Inflammatory macrophage treated with lipopolysaccharide for 4 hours (primary cell): Measurements from ENCODE around the gene NPY.
"Not testable (repeated sequence)": the region's sequence is repeated elsewhere in the genome, so short reads cannot be mapped to it uniquely, and the experiment has no call there.

Source experiments
- DNase-seq: peaks from one replicate; pipeline ENCODE4 v3.0.0-alpha.2; 2020

NPY gene

DNA sequence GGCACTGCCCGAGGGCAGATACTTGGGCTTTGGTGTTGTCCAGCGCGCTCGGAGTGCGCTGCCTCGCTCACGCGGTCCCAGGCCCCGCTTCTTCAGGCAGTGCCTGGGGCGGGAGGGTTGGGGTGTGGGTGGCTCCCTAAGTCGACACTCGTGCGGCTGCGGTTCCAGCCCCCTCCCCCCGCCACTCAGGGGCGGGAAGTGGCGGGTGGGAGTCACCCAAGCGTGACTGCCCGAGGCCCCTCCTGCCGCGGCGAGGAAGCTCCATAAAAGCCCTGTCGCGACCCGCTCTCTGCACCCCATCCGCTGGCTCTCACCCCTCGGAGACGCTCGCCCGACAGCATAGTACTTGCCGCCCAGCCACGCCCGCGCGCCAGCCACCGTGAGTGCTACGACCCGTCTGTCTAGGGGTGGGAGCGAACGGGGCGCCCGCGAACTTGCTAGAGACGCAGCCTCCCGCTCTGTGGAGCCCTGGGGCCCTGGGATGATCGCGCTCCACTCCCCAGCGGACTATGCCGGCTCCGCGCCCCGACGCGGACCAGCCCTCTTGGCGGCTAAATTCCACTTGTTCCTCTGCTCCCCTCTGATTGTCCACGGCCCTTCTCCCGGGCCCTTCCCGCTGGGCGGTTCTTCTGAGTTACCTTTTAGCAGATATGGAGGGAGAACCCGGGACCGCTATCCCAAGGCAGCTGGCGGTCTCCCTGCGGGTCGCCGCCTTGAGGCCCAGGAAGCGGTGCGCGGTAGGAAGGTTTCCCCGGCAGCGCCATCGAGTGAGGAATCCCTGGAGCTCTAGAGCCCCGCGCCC is at the start of gene NPY:
Gene NPY (plus strand): TSS at position 294 of the 802 bp plus-strand sequence. CDS start 1,051 bp downstream, outside the sequence.
- no peak for DNase-seq

DNA sequence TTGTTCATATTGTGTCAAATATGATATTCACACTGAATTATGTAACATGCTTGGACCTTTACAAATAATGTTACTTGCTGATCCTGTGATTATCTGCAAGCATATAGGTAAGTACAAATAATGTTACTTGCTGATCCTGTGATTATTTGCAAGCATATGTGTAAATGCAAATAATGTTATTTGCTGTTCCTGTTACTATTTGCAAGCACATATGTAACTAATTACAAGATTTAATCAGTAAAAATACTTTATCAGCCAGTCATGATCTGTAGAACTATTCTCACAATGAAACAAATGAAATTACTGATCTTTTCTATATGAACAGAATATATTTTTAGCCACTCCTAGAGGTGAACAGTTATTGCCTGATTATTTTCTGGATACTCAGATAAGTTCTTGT is 44.7 kb upstream of the NPY start:
- DNase-seq: no peak

DNA sequence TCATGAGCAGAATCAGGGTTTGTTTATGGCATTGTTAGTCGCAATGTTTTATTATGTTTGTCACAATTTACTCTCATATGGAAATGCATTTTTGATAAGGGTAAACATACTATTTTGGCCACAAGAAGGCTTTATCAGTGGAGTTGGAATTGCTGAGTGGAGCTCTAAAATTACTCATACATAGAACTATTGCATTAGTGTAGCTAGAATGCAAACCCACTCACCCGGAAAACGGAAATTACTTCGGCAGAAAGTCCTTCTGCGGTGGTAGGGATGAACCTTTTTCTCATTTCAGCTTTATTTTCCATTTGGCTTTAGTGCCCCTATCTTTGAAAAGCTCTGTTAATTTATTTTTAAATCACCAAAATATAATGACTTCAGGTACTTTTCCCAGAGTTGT is 42.8 kb upstream of the NPY start:
- DNase-seq: no peak

DNA sequence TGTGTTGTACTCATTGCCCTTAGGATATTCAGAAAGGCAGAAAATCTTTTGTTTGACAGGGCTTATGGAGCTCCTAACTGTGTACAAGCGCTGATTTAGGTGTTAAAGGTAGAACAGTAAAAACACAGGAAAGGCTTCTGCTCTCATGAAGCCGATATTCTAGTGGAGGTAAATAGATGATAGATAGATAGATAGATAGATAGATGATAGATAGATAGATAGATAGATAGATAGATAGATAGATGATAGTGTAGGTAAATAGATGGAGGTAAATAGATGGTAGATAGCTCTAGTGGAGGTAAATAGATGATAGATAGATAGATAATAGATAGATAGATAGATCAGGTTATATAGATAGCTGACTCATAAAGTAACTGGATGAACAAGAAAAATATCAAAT is 39.4 kb upstream of the NPY start:
- DNase-seq: no peak

DNA sequence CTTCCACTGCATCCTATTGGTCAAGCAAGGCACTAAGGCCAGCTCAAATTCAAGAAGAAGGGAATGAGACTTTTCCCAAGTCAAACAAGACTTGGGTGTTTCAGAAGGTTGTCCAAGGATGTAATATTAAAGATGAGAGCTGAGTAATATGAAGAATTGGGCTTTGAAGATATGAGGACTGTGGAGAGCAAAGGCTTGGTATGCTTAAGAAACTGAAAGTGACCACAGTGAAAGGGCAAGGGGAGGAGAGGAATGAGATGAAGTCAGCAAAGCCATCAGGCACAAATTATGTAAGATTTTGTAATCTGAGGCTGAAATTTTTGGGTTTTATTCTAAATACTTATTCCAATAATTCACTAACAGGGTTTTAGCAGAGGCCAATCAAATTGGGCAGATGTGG is 38.6 kb upstream of the NPY start:
- DNase-seq: no peak

DNA sequence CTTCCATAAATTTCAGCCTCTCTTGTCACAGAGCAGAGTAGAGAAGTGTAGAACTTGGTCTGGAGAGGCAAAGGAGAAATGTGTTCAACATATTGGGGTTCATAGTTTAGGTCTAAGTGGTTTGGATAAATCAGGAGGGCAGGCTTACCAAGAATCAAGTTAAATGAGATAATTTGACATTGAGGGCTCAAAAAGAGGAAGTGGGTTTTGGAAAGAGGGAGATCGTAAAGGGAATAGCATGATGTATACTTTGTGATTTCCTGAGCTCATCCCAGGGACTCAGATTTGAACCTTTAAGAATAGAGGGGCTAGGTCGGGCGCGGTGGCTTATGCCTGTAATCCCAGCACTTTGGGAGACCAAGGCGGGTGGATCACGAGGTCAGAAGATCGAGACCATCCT is 34.7 kb upstream of the NPY start:
- DNase-seq: no peak

DNA sequence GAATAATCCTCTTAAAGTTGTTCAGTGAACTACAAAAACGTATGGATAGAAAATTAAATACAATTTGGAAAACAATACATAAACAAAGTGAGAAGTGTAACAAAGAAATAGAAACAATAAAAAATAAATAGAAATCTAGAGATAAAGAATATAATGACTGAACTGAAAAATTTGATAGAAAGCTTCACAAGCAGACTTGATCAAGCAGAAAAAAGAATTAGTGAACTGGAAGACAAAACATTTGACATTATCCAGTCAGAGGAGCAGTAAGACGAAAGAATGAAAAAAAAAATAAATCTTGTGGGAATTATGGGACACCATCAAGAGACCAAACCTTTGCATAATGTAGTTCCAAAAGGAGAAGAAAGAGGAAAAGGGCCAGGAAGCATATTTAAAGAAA is 32.4 kb upstream of the NPY start:
- DNase-seq: no peak

DNA sequence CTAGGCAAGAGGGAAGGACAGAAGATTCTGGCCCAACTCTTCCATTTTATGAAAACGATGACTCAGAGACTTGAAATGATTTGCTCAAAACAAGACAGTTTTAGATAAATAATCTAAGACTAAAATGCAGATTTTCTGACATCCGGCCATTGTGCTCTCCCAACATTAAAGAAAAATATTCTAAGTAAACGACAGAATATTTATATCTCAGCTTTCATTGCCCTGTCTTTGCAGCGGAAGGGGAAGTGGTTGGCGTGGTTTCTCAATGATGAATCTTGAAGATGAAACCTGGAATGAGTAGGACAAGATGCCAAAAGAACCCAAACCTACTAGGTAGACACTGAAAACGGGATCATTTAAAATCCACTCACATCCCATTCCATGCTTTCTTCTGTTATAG is 28.9 kb upstream of the NPY start:
- DNase-seq: peak; percentile 1

DNA sequence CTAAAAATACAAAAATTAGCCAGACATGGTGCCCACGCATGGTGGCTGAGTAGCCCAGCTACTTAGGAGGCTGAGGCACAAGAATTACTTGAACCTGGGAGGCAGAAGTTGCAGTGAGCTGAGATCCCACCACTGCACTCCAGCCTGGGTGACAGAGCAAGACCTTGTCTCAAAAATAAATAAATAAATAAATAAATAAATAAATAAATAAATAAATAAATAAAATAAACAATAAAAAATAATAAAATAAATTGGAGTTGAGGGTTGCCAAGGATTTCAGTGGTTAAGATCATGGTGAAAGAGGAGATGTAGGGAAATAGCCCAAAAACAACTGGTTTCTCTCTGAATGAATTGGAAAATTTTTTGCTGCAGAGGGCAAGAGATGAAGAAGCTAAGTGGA is 25.7 kb upstream of the NPY start:
- DNase-seq: not testable (repeated sequence)

DNA sequence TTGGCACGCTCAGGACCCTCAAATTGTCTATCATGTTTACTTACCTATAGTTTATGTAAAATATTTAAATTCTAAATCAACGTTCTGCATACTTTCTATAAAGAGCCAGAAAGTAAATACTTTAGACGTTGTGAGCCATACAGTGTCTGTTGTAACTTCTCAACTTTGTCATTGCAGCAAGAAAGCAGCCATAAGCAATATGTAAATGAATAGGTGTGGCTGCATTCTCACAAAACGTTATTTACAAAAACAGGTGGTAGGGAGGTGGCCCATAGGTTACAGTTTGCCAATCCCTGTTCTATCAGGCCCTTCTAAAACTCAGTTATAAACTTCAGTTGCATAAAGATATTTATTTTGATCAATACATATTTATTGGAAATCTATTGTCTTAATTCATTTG is 12.1 kb upstream of the NPY start:
- no peak for DNase-seq

DNA sequence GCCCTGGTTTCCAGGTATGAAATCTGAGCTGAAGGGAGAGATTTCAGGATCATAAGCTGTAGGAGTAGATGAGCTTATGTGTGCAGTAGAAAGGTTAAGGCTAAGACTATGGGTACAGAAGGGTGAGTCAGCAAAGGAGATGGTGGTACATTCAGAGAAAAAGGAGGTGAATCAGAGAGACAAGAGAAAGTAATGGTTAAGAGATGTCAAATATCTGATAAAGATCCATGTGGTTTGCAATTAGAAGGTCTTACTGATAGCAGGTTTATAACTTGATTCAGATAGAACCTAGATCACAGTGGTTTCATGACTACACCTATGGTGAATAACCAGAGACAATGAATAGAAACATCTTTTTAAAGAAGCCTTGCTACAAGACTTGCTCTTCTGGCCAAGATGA is 4.5 kb upstream of the NPY start:
- no peak for DNase-seq

DNA sequence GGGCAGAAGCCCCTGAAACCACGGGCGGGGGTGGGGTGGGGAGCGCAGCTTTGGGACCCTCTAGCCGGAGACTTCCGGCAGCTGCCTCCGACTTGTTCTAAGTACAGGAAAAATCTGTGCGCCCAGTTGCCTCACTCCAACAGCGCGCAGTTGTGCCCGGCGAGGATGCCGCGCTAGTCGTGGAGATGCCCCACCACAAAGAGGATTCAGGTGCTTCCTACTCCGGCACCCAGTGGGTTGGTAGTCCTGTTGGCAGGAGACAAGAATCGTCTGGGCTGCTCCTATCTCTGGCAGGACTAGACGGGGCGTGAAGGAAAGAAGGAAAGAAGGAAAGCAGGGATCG is 465 bp upstream of the NPY start:
- no peak for DNase-seq

DNA sequence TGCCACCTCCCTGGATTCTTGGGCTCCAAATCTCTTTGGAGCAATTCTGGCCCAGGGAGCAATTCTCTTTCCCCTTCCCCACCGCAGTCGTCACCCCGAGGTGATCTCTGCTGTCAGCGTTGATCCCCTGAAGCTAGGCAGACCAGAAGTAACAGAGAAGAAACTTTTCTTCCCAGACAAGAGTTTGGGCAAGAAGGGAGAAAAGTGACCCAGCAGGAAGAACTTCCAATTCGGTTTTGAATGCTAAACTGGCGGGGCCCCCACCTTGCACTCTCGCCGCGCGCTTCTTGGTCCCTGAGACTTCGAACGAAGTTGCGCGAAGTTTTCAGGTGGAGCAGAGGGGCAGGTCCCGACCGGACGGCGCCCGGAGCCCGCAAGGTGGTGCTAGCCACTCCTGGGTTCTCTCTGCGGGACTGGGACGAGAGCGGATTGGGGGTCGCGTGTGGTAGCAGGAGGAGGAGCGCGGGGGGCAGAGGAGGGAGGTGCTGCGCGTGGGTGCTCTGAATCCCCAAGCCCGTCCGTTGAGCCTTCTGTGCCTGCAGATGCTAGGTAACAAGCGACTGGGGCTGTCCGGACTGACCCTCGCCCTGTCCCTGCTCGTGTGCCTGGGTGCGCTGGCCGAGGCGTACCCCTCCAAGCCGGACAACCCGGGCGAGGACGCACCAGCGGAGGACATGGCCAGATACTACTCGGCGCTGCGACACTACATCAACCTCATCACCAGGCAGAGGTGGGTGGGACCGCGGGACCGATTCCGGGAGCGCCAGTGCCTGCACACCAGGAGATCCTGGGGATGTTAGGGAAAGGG is 913 bp downstream of the NPY start:
- DNase-seq: no peak

DNA sequence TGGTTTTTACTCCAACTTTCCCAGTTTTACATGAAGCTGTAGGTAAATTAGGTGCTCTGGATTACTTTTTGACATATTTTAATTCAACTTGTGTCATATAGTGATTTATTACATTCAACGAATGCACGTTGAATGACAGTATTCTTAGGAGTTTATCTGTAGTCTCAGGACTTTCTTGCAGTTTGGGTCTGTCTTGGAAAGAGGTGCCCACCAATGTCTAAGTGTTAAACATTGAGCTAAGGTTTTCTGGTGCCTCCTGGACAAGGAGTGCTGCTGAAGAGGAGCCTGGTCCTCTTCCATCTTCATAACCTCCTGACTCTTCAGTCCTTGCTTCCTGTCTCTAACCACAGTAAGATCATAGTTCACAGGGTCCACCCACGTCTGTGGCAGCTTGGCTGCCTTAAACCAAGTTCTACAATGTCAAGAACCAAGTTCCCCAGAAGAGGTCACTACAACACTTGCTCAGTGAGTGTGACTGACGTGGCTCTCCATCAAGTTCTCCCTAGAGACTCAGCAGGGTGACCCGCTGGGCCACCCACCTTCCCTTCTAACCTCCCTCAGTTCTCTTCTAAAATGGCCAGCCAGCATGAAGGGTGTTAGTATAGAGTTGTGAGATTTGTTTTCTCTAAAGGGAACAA is 6.1 kb downstream of the NPY start:
- DNase-seq: peak; percentile 86

DNA sequence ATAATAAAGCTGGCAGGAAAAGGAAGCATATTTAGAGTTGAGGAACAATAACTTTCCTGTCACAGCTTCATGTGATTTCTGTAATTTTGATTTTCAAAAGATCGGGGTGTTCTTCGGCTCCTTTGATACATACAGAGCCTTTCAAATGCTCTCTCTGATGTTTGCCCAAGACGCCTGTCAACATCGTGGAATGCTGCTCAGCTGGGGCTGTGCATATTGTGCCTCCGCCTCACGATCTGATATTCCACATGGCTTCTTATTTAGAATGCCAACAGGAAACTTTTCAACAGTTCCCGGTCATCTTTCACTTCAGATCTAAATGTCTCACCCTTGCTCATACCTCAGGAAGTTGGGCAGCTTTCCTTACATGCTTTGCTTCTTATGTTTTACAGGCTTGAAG is 7.3 kb downstream of the NPY start:
- DNase-seq: no peak

DNA sequence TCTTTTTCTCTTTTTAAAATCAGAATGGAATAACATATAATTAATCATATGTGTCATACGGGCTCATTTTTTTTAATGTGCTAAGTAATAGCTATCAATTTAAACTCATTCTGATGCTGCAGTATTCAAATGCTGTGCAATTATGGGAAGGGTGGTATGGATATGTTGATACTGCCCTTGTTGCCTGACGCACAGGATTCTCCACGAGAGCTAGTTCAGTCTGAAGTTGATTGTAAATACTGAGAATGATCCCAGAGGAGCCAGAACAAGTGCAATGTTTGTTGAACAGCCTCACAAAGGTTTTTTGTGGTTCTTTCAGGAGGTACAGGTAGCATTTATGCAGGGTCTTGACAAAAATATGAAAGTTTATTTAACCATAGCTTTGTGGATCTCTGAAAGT is 13.4 kb downstream of the NPY start:
- DNase-seq: no peak

DNA sequence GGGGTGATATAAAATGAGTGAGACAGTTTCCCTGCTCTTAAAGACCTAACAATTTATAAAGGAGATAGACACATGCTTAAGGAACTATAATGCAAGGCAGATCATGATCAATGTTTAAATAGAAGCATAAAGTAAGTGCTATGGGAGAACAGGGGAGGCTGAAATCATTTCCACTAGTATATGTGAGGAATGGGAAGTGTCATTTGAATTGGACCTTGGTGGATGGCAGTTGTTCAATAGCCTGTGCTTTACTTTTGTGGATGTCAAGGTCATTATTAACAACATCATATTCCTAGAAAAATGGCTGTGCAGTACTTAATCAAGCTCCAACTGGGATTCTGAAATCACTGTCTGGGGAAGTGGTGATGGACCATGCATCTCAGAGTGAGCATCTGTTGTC is 14.7 kb downstream of the NPY start:
- no peak for DNase-seq

DNA sequence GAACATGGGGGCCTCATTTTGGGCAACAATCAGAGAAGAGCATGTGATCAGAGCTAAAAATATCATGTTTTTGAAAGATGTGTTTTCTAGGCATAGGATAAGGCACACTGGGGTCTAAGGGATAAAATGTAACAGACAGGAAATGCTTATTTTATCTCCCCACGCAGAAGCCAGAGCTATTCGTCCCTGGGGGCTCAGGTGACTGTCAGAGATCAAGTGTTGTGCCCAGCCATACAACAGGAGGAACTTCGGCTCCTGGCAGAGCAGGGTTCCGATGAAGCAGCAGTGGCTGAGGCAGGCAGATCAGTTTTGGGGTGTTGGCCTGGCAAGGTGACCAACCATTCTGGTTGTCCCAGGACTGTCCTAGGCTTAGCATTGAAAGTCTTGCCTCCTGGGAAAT is 15.2 kb downstream of the NPY start:
- no peak for DNase-seq

DNA sequence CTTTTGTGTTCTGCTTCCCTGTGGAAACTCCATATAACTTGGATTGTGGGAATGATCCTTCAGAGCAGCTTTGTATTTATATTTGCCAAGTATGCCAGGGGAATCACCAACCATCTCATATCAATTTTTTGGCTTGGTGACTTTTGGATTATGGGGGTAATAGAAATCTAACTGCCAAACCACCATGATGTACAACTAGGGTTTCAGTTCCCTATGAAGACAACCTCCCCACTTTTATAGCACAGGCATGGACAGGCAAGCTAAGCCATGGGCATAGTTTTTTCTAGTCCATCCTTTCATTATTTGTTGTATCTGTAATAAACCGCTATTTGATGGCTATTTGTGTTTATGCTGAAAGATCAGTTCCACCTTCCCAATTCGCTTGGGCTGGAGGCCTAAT is 17.7 kb downstream of the NPY start:
- no peak for DNase-seq

DNA sequence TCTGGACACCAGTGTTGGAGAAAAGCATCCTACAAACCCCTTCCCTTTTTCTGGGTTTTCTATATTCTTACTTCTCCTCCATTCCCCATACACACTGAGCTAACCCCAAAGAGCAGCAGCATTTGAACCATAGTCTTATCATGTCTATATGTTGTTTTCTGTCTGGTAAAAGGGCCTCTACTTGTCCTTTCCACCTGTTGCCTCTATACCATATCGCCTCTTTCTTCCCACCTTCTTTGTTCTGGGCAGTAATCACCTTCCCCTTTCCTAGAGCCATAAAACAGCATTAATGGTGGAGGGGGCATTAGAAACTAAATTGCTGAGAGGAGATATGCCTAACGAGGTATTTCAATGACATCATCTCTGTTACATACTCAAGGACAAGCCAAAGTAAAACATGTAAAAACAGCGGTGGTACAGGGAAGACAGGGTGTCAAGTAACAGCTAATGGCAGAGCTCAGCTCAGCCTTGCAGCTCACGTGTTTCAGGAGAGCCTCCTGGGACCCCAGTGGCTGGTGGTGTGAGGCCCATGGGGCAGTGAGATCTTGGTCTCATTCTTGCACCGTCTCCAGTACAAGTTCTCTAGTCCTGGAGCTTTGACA is 20.6 kb downstream of the NPY start:
- DNase-seq: no peak

DNA sequence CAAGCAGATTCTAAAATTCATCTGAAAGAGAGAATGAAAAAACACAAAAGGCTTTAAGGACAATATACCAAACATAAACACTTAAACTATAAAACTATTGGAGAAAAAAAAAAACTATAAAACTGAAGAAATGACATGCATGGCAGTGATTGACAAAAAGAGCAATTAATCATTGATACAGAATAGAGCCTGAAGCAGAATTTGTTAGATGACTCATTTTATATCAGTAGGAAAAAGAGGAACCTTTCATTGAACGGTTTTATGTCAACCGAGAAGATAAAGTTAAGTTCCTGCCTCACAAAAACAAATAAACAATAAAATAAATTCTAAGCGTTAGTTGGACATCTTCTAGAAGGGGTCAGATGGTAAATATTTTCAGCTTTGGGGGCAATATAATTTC is 23.3 kb downstream of the NPY start:
- no peak for DNase-seq

DNA sequence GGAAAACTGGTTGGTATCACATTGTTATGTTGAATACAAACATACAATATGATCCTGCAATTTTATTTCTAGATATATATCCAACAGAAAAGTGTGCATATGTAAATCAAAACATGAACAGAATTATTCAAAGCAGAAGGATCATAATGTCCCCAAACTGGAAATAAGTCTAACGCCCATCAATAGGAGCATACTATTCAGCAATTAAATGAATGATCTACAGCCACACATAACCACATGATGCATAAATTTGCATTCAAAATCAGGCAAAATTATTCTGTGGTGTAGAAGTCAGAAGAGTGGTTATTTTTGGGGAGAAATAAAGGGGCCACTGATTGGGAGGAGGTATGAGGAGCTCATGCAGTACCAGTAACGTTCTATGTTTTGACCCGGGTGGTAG is 28.6 kb downstream of the NPY start:
- no peak for DNase-seq

DNA sequence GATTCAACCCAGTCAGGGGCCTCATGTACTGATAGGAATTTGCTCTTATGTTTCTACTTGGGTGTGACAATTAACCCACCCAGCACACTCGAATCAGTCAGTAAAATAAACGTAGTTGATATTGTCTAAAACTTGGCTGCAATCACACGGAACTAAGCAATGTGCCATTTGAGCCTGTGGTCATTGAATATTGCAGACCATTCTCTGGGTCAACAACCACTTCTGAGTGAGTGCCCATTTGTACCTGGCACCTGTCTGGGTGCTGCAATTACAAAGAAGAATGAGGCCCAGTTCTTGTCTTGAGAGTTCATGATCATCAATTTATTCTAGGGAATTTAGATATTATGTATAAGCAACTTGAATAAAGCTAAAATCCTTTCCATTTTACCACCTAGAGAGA is 29.8 kb downstream of the NPY start:
- DNase-seq: no peak

DNA sequence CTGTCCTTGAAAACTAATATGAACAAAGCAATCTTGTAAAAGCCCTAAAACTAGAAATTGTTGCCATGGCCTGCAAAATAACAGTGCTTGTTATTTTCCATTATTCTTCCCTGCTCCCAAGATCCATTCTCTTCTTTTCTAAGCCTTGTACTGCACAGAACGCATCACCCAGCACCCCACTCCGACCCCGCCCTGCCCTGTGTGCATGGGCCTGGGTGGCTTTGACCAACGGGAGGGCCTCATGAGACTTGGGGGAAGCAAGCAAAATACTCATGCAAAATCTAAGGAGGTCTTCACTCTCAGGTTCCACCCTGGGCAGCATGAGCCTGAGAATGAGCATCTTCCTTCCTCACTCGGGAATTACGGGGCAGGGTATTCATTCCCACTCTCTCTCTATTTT is 32.4 kb downstream of the NPY start:
- DNase-seq: no peak
